SK-N-SH (cell line): ENCODE results near the gene NKD1.

Experiments used
- CTCF ChIP-seq: fragments of 200-600 bp; sonication (generic); IDR thresholded peaks from 2 replicates; pipeline ENCODE4 v1.6.1; 2017; ENCODE audit warnings: antibody characterized with exemption, mild to moderate bottlenecking, moderate library complexity
- MXI1 ChIP-seq: IDR thresholded peaks from 2 replicates; pipeline ENCODE4 v1.6.1; 2012; ENCODE audit warnings: mild to moderate bottlenecking, low read depth, low read length, improper control_type of control experiment
- POLR2AphosphoS5 ChIP-seq: IDR thresholded peaks from 2 replicates; pipeline ENCODE4 v1.6.1; 2012; ENCODE audit warnings: low read depth, low read length
- RAD21 ChIP-seq: IDR thresholded peaks from 2 replicates; pipeline ENCODE4 v1.6.1; 2012; ENCODE audit warnings: mild to moderate bottlenecking, low read length
- RFX5 ChIP-seq: IDR thresholded peaks from 2 replicates; pipeline ENCODE4 v1.6.1; 2012; ENCODE audit warnings: mild to moderate bottlenecking, improper control_type of control experiment, low read length
- TAF1 ChIP-seq: IDR thresholded peaks from 2 replicates; pipeline ENCODE4 v1.6.1; 2012; ENCODE audit warnings: low read depth, mild to moderate bottlenecking, low read length, moderate library complexity, borderline replicate concordance

- TF ChIP-seq CTCF (no peak), POLR2AphosphoS5 (no peak), TAF1 (no peak), MXI1 (no peak), RFX5 (no peak), RAD21 (no peak)
Observed at GRCh38 chr16:50646345-50646744, 98.1 kb downstream of the NKD1 start.
